ENCODE data around the gene RAB3GAP2.
"Not testable (repeated sequence)": the region's sequence is repeated elsewhere in the genome, so short reads cannot be mapped to it uniquely, and the experiment has no call there.

Gene RAB3GAP2

GRCh38 chr1:220281159-220281574, 8.9 kb upstream of the RAB3GAP2 start:
- peak; percentile 42 for DNase-seq

- no peak for DNase-seq
Observed at GRCh38 chr1:220280249-220280648, 8.0 kb upstream of the RAB3GAP2 start.

DNA sequence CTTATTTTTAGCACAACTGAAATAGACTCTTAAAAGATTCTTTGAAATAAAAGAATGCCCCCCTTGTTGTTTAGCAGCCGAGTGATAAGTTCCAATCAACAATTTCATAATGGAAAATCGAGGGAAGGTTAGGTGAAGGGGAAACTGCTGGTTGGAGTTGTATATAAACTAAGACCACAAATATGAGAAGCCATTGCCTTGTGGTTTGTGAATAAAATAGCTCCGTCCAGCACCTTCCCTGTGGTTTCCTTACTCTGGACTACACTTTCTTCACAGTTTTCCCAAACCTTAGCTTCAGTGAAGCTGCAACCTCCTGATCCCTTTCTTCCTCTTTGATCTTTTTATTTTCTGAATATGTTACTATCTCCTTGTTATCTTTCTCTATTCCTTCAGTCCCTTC, 6.7 kb upstream of the RAB3GAP2 start:
- peak; percentile 47 for DNase-seq

- DNase-seq = no peak
Observed at GRCh38 chr1:220275430-220275829, 3.2 kb upstream of the RAB3GAP2 start.

DNA sequence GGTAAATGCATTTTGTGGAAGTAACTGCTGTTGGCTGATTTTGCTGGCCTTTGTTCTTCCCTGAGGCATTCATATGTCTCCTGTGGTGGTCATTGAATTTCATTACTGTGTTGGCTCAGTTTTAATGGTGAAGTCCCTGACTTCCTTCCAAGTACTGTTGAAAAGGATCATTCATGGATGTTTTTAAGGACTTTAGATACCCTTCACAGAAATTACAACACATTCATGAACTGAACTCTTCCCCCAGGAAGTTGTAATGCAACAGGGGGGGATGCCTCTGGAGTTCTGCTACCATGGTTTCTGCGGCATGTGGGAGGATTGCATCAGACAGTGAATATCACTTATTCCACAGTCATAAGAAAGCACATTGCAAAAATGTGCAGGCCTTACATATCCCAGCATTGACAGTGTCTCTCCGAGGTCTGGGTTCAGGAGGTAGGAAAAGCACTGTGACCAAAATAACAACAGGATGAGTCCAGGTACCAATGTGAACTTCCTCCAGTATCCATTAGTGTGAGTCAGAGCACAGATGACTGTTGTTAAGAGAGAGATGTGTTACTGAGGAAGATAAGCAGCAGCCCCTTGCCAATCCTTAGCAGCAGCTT, 2.1 kb upstream of the RAB3GAP2 start:
- DNase-seq = peak; percentile 70

DNA sequence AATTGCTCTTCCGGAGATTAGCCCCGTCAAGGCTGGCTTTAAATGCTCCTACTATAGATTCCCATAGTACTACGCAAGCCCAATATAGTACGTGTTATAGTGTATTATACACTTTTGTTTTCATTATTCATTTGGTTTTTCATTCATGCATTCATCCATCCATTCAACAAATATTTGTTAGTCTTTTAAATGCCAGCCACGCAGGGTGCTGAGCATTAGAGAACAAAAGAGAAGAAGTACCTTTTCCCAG, 513 bp upstream of the RAB3GAP2 start:
- DNase-seq = no peak

DNA sequence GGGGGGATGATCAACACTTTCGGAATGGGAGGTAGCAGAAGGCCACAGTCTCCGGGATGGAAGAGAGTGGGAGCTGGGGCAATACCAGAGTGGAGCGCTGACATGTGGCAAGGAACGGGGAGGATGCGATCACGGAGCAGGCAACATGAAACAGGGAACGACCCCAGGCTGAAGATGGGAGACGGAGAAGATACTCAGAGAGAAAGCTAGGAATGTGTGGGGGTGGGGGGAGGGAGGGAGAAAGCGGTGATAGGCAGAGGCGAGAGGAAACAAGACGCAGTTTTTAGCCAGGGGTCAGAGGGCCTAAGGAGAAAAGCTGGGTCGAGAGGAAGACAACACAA, 577 bp downstream of the RAB3GAP2 start:
- DNase-seq = peak; percentile 42

DNA sequence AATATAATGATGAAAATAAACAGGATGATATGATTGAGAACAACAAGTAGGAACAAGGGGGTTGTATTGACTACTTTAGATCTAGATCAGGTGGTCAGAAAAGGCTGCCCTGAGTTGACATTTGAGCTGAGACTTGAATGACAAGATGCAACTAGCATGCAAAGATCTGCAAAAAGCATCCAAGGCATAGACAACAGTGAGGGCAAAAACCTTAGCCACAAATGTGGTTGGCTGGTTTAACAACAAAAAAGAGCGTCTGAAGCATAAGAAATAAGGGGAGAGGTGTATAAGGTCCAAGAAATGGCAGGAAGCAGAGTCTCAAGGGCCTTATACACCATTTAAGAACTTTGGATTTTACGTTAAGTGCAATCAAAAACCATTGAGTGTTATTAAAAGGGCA, 3.2 kb downstream of the RAB3GAP2 start:
- no peak for DNase-seq

GRCh38 chr1:220267630-220268029, 4.6 kb downstream of the RAB3GAP2 start:
- no peak for DNase-seq

DNA sequence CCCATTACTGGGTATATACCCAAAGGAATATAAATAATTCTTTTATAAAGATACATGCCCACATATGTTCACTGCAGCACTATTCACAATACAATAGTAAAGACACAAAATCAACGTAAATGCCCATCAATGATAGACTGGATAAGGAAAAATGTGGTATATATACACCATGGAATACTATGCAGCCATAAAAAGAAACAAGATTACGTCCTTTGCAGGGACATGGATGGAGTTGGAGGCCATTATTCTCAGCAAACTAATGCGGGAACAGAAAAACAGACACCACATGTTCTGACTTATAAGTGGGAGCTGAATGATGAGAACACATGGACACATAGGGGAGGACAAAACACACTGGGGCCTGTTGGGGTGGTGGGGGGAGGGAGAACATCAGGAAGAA, 12.0 kb downstream of the RAB3GAP2 start:
- DNase-seq = not testable (repeated sequence)

DNA sequence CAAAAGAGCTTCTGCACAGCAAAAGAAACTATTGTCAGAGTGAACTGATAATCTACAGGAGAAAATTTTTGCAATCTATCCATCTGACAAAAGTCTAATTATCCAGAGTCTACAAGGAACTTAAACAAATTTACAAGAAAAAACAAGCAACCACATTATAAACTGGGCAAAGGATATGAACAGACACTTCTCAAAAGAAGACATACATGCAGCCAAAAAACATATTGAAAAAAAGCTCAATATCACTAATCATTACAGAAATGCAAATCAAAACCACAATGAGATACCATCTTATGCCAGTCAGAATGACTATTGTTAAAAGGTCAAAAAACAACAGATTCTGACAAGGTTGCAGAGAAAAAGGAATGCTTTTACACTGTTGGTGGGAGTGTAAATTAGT, 12.5 kb downstream of the RAB3GAP2 start:
- DNase-seq = not testable (repeated sequence)

DNA sequence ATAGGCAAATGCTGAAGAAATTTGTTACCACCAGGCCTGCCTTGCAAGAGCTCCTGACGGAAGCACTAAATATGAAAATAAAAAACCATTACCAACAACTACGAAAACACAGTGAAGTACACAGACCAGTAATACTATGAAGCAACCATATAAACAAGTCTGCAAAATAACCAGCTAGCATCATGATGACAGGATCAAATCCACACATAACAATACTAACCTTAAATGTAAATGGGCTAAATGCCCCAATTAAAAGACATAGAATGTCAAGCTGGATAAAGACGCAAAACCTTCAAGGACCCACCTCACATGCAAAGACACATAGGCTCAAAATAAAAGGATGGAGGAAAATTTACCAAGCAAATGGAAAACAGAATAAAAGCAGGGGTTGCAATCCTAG, 16.1 kb downstream of the RAB3GAP2 start:
- DNase-seq = not testable (repeated sequence)

DNA sequence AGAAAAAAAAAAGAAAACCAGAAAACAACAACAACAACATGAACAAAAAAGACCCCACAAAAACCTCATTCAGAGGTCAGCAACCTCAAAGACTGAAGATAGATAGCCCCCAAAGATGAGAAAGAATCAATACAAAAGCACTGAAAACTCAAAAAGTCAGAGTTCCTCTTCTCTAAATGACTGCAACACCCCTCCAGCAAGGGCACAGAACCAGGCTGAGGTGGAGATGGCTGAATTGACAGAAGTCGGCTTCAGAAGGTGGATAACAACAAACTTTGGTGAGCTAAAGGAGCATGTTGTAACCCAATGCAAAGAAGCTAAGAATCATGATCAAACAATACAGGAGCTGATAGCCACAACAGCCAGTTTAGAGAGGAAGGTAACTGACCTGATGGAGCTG, 17.0 kb downstream of the RAB3GAP2 start:
- DNase-seq = no peak

DNA sequence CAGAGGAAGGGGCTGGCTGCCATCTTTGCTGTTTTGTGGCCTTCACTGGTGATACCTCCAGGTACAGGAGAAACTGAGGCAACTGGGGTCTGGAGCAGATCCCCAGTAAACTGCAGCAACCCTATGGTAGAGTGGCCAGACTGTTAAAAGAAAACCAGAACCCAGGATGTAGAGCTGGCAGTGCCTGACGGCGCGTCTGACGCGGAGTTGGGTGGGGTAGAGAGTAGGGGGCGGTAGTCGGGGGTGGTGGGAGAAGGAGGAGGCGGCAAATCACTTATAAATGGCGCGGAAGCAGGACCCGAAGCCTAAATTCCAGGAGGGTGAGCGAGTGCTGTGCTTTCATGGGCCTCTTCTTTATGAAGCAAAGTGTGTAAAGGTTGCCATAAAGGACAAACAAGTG, 19.0 kb downstream of the RAB3GAP2 start:
- DNase-seq = not testable (repeated sequence)

DNA sequence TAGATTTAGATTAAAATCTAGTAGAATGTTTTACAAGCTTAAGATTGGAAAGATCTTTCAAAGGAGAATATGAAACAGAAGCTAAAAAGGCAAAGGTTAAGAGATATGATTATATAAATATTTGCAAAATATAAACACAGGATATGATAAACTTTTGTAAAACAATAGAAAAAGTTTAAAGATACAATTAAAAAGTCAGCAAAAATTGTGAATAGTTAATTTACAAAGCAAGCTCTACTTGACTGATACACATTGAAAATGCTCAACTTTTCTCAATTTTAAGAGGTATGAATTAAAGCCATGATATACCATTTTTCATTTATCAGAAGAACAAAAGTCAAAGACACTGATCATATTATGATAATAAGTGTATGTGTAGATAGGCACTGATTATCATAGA, 21.0 kb downstream of the RAB3GAP2 start:
- no peak for DNase-seq

DNA sequence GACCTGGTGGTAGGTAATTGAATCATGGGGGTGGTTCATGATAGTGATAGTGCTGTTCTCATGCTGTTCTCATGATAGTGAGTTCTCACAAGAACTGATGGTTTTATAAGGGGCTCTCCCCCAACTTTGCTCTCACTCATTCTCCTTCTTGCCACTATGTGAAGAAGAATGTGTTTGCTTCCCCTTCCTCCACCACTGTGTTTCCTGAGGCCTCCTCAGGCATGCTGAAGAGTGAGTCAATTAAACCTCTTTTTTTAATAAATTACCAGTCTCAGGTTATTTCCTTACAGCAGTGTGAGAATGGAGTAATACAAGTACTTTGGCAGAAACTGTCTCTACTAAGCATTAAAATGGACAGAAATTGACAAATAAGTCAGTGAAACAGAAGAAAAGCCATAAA, 21.6 kb downstream of the RAB3GAP2 start:
- no peak for DNase-seq

- DNase-seq = no peak
Observed at GRCh38 chr1:220249522-220249921, 22.7 kb downstream of the RAB3GAP2 start.

GRCh38 chr1:220248715-220249265, 23.5 kb downstream of the RAB3GAP2 start:
- DNase-seq = not testable (repeated sequence)

GRCh38 chr1:220245900-220246299, 26.4 kb downstream of the RAB3GAP2 start:
- not testable (repeated sequence) for DNase-seq

GRCh38 chr1:220243947-220244346, 28.3 kb downstream of the RAB3GAP2 start:
- DNase-seq = no peak

DNA sequence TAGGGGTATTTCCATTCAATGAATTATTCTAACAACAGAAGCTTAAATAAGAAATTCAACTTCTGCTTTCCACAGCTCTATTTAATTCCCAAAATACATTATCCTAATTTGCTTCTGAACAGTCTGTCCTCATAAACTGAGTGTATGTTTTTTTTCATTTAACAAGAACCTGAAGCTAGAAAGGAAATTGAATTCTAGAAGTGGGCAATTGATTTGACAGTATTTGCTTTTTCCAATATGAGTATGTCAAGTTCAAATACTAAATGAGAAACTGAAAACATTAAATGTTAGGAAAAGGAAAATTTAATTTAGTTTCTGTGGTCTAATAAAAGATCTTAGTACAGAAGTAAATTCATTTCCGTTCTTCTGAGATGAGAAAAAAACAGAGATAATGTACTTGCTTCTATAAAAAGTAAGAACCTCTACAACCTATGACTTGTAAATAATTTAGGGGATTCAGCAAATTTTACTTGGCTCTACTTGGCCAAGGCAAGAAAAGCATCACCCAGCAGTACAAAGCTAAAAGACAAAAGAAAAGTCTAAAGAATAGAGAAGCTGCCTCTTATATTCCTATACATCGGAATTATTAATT, 31.1 kb downstream of the RAB3GAP2 start:
- no peak for DNase-seq

DNA sequence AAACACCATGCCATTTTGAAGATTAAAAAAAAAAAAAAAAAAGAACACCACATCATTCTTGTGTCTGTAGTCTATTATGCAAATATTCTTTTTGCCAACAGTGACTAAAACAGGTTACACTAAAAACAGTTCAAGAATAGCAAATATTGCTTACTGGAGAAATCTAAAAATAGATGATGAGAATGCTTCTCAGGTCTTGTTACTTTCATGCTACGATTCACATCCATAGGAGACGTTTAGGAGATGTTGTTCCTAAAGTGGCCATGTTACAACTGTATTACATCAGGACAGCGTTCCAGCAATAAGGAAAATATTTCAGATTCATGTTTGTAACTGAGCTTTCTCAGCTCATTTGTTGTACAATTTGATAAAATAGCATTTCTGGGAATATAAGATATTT, 32.3 kb downstream of the RAB3GAP2 start:
- peak; percentile 17 for DNase-seq

DNA sequence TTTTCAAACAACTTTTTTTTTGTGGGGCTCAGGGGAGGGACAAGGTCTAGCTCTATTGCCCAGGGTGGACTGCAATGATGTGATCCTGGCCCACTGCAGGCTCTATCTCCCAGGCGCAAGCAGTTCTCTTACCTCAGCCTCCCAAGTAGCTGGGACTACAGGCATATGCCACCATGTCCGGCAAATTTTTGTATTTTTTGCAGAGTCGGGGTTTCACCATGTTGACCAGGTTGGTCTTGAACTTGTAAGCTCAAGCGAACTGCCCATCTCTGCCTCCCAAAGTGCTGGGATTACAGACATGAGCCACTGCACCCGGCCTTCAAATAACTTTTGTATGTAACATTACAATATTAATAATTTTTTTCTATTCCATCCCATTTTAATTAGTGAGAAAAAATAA, 33.0 kb downstream of the RAB3GAP2 start:
- no peak for DNase-seq

GRCh38 chr1:220236278-220236677, 36.0 kb downstream of the RAB3GAP2 start:
- DNase-seq = not testable (repeated sequence)

DNA sequence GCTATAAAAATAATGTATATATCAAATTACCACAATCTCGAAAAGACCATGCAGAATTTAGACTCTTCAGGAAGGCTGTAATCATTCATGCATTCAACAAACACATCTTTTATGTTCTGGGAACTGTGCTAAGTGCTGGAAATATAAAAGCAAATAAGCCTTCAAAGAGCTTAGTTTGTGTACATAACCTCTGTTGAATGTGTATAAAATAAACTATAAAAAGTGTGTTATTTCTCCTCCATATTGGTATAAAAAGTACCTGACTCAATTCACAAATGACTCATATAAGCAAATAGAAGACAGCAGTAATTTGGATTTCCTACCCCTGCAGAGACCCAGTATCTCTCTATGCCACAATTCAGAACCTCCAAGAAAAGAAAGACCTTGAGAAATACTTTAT, 36.8 kb downstream of the RAB3GAP2 start:
- no peak for DNase-seq

Measured in fibroblast of skin of right biceps (primary cell).